ENCODE results near the gene ZNF511.
"Not testable (repeated sequence)": the region's sequence is repeated elsewhere in the genome, so short reads cannot be mapped to it uniquely, and the experiment has no call there.

Gene ZNF511

GRCh38 chr10:133316266-133316665 is 7.6 kb downstream of the ZNF511 start:
- Histone ChIP-seq H3K79me2 (ENCODE audit: low read length) (no peaks in the 10 kb centered on the region), H2AFZ (ENCODE audit: low read length) (no peak overlapping the region), H3F3A (ENCODE audit: insufficient read depth, low read length) (no peaks in the 10 kb centered on the region), H3K4me2 (ENCODE audit: low read depth, low read length) (no peak overlapping the region), H3K9ac (ENCODE audit: low read length) (no peak overlapping the region), H3K9me3 (replicated peaks; ENCODE audit: insufficient read depth, low read length) (no peaks in the 10 kb centered on the region), H3K9me2 (replicated peaks; ENCODE audit: insufficient read depth, low read length) (no peaks in the 10 kb centered on the region), H3K27ac (ENCODE audit: low read length) (no peak overlapping the region), H3K4me1 (ENCODE audit: low read length) (no peaks in the 10 kb centered on the region), H3K27me3 (replicated peaks; ENCODE audit: insufficient read depth, low read length) (no peaks in the 10 kb centered on the region), H3K4me3 (ENCODE audit: low read length) (no peak overlapping the region), H4K20me1 (ENCODE audit: insufficient read depth, low read length) (no peaks in the 10 kb centered on the region), H3K36me3 (replicated peaks; ENCODE audit: insufficient read depth, low read length) (no peaks in the 10 kb centered on the region)
- DNase-seq, result no peak
- TF ChIP-seq EZH2 (optimal IDR thresholded peaks at IDR 0.05; ENCODE audit: low read depth, low read length), result no peak

- Histone ChIP-seq H3F3A (ENCODE audit: insufficient read depth, low read length) (no peaks in the 10 kb centered on the region), H3K36me3 (replicated peaks; ENCODE audit: insufficient read depth, low read length) (no peaks in the 10 kb centered on the region), H3K27me3 (replicated peaks; ENCODE audit: insufficient read depth, low read length) (no peaks in the 10 kb centered on the region), H3K4me1 (ENCODE audit: low read length) (no peaks in the 10 kb centered on the region), H3K79me2 (ENCODE audit: low read length) (no peaks in the 10 kb centered on the region), H3K9me3 (replicated peaks; ENCODE audit: insufficient read depth, low read length) (no peaks in the 10 kb centered on the region), H3K4me2 (ENCODE audit: low read depth, low read length) (no peak overlapping the region), H3K9ac (ENCODE audit: low read length) (no peak overlapping the region), H4K20me1 (ENCODE audit: insufficient read depth, low read length) (no peaks in the 10 kb centered on the region), H3K27ac (ENCODE audit: low read length) (no peak overlapping the region), H2AFZ (ENCODE audit: low read length) (no peak overlapping the region), H3K4me3 (ENCODE audit: low read length) (no peak overlapping the region), H3K9me2 (replicated peaks; ENCODE audit: insufficient read depth, low read length) (no peaks in the 10 kb centered on the region)
- TF ChIP-seq EZH2 (optimal IDR thresholded peaks at IDR 0.05; ENCODE audit: low read depth, low read length) (no peak), EZH2phosphoT487 (IDR thresholded peaks at IDR 0.05; ENCODE audit: low read length) (no peak), CTCF (IDR thresholded peaks at IDR 0.05; ENCODE audit: low read length) (no peak)
- DNase-seq, result no peak
Measured at GRCh38 chr10:133316732-133317131, 8.0 kb downstream of the ZNF511 start.

- no peak for TF ChIP-seq EZH2 (optimal IDR thresholded peaks at IDR 0.05; ENCODE audit: low read depth, low read length)
- TF ChIP-seq EZH2phosphoT487 (IDR thresholded peaks at IDR 0.05; ENCODE audit: low read length), result no peak
- TF ChIP-seq CTCF (IDR thresholded peaks at IDR 0.05; ENCODE audit: low read length), result peak; percentile 76
- no peaks in the 10 kb centered on the region for H3K79me2 ChIP-seq (ENCODE audit: low read length)
- H3K27me3 ChIP-seq (replicated peaks; ENCODE audit: insufficient read depth, low read length), result no peaks in the 10 kb centered on the region
- H3K9me3 ChIP-seq (replicated peaks; ENCODE audit: insufficient read depth, low read length), result no peaks in the 10 kb centered on the region
- H3K4me3 ChIP-seq (ENCODE audit: low read length), result peak overlapping the region; percentile 19
- H3K4me1 ChIP-seq (ENCODE audit: low read length), result no peaks in the 10 kb centered on the region
- peak; percentile 54 for DNase-seq
- no peaks in the 10 kb centered on the region for H4K20me1 ChIP-seq (ENCODE audit: insufficient read depth, low read length)
- peak overlapping the region; percentile 67; the same call in 1 of the 2 replicates for H2AFZ ChIP-seq (ENCODE audit: low read length)
- no peak overlapping the region for H3K9ac ChIP-seq (ENCODE audit: low read length)
- peak overlapping the region; percentile 63; the same call in 1 of the 2 replicates for H3K4me2 ChIP-seq (ENCODE audit: low read depth, low read length)
- no peaks in the 10 kb centered on the region for H3F3A ChIP-seq (ENCODE audit: insufficient read depth, low read length)
- no peaks in the 10 kb centered on the region for H3K36me3 ChIP-seq (replicated peaks; ENCODE audit: insufficient read depth, low read length)
- no peaks in the 10 kb centered on the region for H3K9me2 ChIP-seq (replicated peaks; ENCODE audit: insufficient read depth, low read length)
- no peak overlapping the region for H3K27ac ChIP-seq (ENCODE audit: low read length)
Measured at GRCh38 chr10:133318494-133319127, 9.9 kb downstream of the ZNF511 start.

- H3K4me2 ChIP-seq (ENCODE audit: low read depth, low read length); H3K27ac ChIP-seq (ENCODE audit: low read length); H2AFZ ChIP-seq (ENCODE audit: low read length): not testable (repeated sequence)
Measured at GRCh38 chr10:133320852-133321422, 12.2 kb downstream of the ZNF511 start.

GRCh38 chr10:133322064-133322709 is 13.5 kb downstream of the ZNF511 start:
- not testable (repeated sequence) for H3K9me2 ChIP-seq (replicated peaks; ENCODE audit: insufficient read depth, low read length); H3K4me2 ChIP-seq (ENCODE audit: low read depth, low read length); H3K4me3 ChIP-seq (ENCODE audit: low read length); H2AFZ ChIP-seq (ENCODE audit: low read length); H3K9me3 ChIP-seq (replicated peaks; ENCODE audit: insufficient read depth, low read length); DNase-seq; H3F3A ChIP-seq (ENCODE audit: insufficient read depth, low read length); H4K20me1 ChIP-seq (ENCODE audit: insufficient read depth, low read length); H3K9ac ChIP-seq (ENCODE audit: low read length); H3K36me3 ChIP-seq (replicated peaks; ENCODE audit: insufficient read depth, low read length); H3K79me2 ChIP-seq (ENCODE audit: low read length); H3K27ac ChIP-seq (ENCODE audit: low read length); H3K4me1 ChIP-seq (ENCODE audit: low read length)
- peaks cover 22% of the 10 kb centered on the region for H3K27me3 ChIP-seq (replicated peaks; ENCODE audit: insufficient read depth, low read length)

More at GRCh38 chr10:133320852-133321422, 12.2 kb downstream of the ZNF511 start:
- not testable (repeated sequence) for H3K4me1 ChIP-seq (ENCODE audit: low read length); H3K27me3 ChIP-seq (replicated peaks; ENCODE audit: insufficient read depth, low read length); H4K20me1 ChIP-seq (ENCODE audit: insufficient read depth, low read length); H3K36me3 ChIP-seq (replicated peaks; ENCODE audit: insufficient read depth, low read length); H3K79me2 ChIP-seq (ENCODE audit: low read length); H3K4me3 ChIP-seq (ENCODE audit: low read length); DNase-seq; H3K9ac ChIP-seq (ENCODE audit: low read length); H3K9me2 ChIP-seq (replicated peaks; ENCODE audit: insufficient read depth, low read length); H3F3A ChIP-seq (ENCODE audit: insufficient read depth, low read length); H3K9me3 ChIP-seq (replicated peaks; ENCODE audit: insufficient read depth, low read length)
